RWPE2 (cell line): Measurements from ENCODE around the gene TERT.
A peak's percentile ranks its signal among the peaks of the same experiment; 100 is the strongest.

Source experiments
- ATAC-seq: fragments of 200-7000 bp; cut with Tn5 transposase; 3 replicates; pipeline ENCODE4 v1.9.1; 2021; ENCODE audit warnings: low read depth
- DNase-seq: peaks from one replicate; pipeline ENCODE4 v3.0.0-alpha.2; 2020; ENCODE audit warnings: low spot score
- H3K27ac ChIP-seq: fragments of 450-650 bp; 2 replicates; pipeline ENCODE4 v1.5.1; 2017; ENCODE audit warnings: mild to moderate bottlenecking; ENCODE audit not compliant: poor library complexity, severe bottlenecking
- H3K27me3 ChIP-seq: fragments of 250-450 bp; sonication (Bioruptor Pico); 2 replicates; pipeline ENCODE4 v1.5.1; 2021; ENCODE audit warnings: mild to moderate bottlenecking, moderate library complexity; ENCODE audit not compliant: insufficient read depth, poor library complexity, severe bottlenecking
- H3K36me3 ChIP-seq: fragments of 250-450 bp; sonication (Bioruptor Pico); 2 replicates; pipeline ENCODE4 v1.5.1; 2020; ENCODE audit warnings: low read depth, mild to moderate bottlenecking, moderate library complexity
- H3K4me1 ChIP-seq: fragments of 250-450 bp; sonication (Bioruptor Pico); 2 replicates; pipeline ENCODE4 v1.5.1; 2021; ENCODE audit warnings: mild to moderate bottlenecking, moderate library complexity; ENCODE audit not compliant: insufficient read depth, poor library complexity, severe bottlenecking
- H3K4me3 ChIP-seq: fragments of 250-450 bp; sonication (Bioruptor Pico); 2 replicates; pipeline ENCODE4 v1.5.1; 2021; ENCODE audit warnings: mild to moderate bottlenecking, moderate library complexity; ENCODE audit not compliant: severe bottlenecking
- H3K9me3 ChIP-seq: fragments of 250-450 bp; sonication (Bioruptor Pico); 2 replicates; pipeline ENCODE4 v1.5.1; 2021; ENCODE audit warnings: mild to moderate bottlenecking, moderate library complexity; ENCODE audit not compliant: severe bottlenecking
- TF ChIP-seq, protein P1 (sequence below): fragments of 450-650 bp; IDR thresholded peaks from one replicate; pipeline ENCODE4 v1.5.1; 2017; ENCODE audit warnings: mild to moderate bottlenecking, moderate library complexity; ENCODE audit not compliant: poor library complexity, severe bottlenecking

The TERT gene

DNA sequence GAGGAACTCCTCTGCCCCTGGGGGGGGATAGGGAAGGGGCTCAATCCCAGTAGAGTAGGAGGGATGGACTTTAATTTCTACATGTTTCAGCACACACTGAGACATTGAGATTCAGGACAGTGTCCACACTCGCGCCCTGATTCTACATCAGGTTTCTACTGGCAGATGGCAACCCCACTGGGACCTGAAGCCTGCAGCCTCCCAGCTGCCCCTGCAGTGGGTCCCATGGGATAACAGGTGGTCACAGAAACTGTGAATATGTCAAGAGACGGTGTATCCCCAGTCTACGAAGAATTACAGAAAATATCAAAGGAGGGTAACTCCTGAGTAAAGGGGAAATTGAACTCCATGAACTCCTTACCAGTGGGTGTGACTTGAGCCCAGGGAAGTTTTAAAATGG, 2.4 kb upstream of the TERT start:
- Histone ChIP-seq H3K4me3 (no peak overlapping the region), H3K9me3 (no peaks in the 10 kb centered on the region), H3K36me3 (no peaks in the 10 kb centered on the region), H3K4me1 (no peaks in the 10 kb centered on the region), H3K27ac (no peak overlapping the region), H3K27me3 (no peaks in the 10 kb centered on the region)
- ATAC-seq, result no peak
- TF ChIP-seq, protein P1, sequence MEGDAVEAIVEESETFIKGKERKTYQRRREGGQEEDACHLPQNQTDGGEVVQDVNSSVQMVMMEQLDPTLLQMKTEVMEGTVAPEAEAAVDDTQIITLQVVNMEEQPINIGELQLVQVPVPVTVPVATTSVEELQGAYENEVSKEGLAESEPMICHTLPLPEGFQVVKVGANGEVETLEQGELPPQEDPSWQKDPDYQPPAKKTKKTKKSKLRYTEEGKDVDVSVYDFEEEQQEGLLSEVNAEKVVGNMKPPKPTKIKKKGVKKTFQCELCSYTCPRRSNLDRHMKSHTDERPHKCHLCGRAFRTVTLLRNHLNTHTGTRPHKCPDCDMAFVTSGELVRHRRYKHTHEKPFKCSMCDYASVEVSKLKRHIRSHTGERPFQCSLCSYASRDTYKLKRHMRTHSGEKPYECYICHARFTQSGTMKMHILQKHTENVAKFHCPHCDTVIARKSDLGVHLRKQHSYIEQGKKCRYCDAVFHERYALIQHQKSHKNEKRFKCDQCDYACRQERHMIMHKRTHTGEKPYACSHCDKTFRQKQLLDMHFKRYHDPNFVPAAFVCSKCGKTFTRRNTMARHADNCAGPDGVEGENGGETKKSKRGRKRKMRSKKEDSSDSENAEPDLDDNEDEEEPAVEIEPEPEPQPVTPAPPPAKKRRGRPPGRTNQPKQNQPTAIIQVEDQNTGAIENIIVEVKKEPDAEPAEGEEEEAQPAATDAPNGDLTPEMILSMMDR, result no peak
- no peak for DNase-seq

GRCh38 chr5:1295650-1296037, 776 bp upstream of the TERT start:
- TF ChIP-seq, protein P1, result no peak
- Histone ChIP-seq H3K4me3 (no peak overlapping the region), H3K9me3 (no peaks in the 10 kb centered on the region), H3K4me1 (no peaks in the 10 kb centered on the region), H3K27me3 (no peaks in the 10 kb centered on the region), H3K27ac (no peak overlapping the region), H3K36me3 (no peaks in the 10 kb centered on the region)
- ATAC-seq, result no peak
- peak; percentile 70 for DNase-seq

- Histone ChIP-seq H3K27ac (no peak overlapping the region), H3K27me3 (no peaks in the 10 kb centered on the region), H3K4me3 (peak overlapping the region; percentile 35), H3K9me3 (no peaks in the 10 kb centered on the region), H3K4me1 (no peaks in the 10 kb centered on the region), H3K36me3 (no peaks in the 10 kb centered on the region)
- ATAC-seq (peak; percentile 17; the same call in 1 of the 3 replicates), DNase-seq (peak; percentile 68)
- TF ChIP-seq, protein P1, result peak; percentile 10
Observed at GRCh38 chr5:1294206-1294834, 548 bp downstream of the TERT start.

GRCh38 chr5:1293416-1294205, 1.3 kb downstream of the TERT start:
- Histone ChIP-seq H3K9me3 (no peaks in the 10 kb centered on the region), H3K27me3 (no peaks in the 10 kb centered on the region), H3K27ac (no peak overlapping the region), H3K36me3 (no peaks in the 10 kb centered on the region), H3K4me1 (no peaks in the 10 kb centered on the region), H3K4me3 (no peak overlapping the region)
- TF ChIP-seq, protein P1, result no peak
- DNase-seq, result peak; percentile 65
- ATAC-seq, result no peak

DNA sequence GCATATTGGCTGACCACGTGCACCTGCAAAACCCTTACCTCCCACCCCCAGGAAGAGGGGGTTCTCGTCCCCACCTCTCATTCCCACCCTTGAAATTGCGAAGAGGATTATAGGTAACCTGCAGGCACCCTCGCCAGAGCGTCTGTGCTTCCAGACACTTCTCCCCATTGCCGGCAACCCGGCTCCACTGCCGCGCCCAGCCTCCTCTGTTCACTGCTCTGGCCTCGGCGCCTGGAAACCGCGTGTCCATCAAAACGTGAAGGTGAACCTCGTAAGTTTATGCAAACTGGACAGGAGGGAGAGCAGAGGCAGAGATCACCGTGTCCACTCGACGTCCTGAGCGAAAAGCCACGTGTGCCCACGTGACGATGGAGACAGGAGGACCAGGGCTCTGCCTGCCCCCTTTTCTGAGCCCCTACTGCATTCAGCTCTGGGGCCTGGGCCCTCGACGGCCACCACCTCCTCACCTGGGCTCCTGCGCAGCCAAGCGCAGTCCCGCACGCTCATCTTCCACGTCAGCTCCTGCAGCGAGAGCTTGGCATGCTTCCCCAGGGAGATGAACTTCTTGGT, 1.9 kb downstream of the TERT start:
- Histone ChIP-seq H3K4me3 (no peak overlapping the region), H3K36me3 (no peaks in the 10 kb centered on the region), H3K4me1 (no peaks in the 10 kb centered on the region), H3K27me3 (no peaks in the 10 kb centered on the region), H3K9me3 (no peaks in the 10 kb centered on the region), H3K27ac (no peak overlapping the region)
- ATAC-seq, result no peak
- TF ChIP-seq, protein P1, result no peak
- no peak for DNase-seq
